ENCODE results near the gene COX8C.
"Not testable (repeated sequence)": the region's sequence is repeated elsewhere in the genome, so short reads cannot be mapped to it uniquely, and the experiment has no call there.

The COX8C gene

DNA sequence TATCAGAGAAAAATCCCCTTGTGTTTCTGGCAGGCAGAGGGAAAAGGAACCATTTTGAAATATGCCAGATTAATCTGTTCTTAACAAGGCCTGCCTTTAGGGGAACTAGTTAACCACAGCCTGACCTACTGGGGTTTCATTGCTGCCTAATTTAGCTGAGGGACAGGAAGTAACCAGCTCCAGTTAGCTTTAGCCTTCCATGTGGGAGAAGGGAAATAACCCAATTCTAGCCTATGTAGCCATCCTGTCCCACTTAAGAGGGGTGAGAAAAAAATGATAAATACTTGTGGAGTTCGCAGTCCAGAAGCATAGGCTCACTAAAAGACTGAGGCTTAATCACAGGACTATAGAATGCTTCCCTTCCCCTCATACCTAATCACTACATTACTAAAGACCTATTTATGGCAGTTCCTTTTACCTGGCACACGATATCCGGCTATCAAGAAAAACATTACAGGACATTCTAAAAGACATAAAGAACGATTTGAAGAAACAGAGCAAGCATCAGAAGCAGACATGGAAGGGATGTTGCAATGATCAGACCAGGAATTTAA lies 22.8 kb downstream of the COX8C start:
- no peak for DNase-seq (ENCODE audit: low spot score)

DNA sequence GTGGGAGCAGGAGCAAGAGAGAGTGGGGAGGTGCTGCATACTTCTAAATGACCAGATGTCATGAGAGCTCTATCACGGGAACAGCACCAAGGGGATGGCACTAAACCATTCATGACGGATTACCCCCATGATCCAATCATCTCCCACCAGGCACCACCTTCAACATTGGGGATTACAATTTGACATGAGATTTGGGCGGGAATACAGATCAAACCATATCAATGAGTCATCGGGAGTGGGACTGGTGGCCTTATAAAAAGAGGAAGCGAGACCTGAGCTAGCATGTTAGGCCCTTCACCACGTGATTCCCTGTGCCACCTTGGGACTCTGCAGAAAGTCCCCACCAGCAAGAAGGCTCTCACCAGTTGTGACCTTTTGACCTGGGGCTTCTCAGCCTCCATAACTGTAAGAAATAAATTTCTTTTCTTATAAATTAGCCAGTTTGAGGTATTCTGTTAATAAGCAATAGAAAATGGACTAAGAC lies 28.7 kb downstream of the COX8C start:
- no peak for DNase-seq (ENCODE audit: low spot score)

DNA sequence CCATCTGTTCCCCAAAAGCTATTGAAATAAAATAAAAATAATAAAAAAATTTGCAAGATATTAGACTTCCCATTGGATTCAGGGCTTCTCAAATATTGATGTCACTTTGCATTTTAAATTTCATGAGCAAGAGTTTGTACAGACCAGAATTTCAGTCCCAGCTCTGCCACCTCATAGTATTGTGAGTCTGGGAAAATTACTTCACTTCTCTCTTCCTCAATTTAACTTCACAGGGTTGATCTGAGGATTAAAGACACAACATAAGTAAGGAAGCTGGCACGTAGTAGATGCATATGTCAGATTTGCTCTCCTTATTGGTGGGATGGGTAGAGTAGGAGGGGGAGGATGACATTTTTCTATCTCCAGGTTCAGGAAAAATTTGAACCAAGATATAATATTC lies 32.8 kb downstream of the COX8C start:
- DNase-seq (ENCODE audit: low spot score) = no peak

DNA sequence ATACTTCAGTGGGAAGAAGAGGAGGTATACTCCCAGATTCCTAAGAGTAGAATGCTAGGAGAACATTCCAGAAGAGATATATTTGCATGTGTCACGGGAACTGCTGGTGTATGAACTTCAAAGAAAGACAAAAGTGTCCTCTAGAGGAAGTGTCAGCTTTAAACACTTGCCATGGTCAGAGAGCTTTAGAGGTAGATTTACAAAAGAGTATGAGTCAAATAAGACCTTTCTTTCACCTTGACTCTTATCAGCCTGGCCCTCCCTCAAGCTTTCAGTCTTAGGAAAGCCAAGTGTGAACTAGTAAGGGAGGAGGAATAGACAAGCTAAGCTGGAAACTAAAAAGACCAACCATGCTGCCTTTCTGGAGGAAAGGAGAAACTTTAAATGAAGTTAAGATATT lies 34.7 kb downstream of the COX8C start:
- no peak for DNase-seq (ENCODE audit: low spot score)

DNA sequence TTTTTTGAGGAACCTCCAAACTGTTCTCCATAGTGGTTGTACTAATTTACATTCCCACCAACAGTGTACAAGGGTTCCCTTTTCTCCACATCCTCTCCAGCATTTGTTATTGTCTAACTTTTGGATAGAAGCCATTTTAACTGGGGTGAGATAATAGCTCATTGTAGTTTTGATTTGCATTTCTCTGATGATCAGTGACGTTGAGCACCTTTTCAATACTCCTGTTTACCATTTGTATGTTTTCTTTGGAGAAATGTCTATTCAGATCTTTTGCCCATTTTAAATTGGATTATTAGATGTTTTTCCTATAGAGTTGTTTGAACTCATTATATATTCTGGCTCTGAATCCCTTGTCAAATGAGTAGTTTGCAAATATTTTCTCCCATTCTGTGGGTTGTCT lies 37.3 kb downstream of the COX8C start:
- not testable (repeated sequence) for DNase-seq (ENCODE audit: low spot score)

DNA sequence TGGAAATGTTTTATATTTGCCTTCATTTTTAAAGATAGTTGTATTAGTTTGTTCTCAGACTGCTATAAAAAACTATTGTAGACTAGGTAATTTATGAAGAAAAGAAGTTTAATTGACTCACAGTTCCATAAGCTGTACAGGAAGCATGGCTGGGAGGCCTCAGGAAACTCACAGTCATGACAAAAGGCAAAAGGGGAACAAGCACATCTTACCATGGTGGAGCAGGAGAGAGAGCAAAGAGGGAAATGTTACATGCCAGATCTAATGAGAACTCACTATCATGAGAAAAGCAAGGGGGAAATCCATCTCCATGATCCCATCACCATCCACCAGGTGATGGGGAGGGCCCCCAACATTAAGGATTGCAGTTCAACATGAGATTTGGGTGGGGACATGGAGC lies 48.2 kb downstream of the COX8C start:
- DNase-seq (ENCODE audit: low spot score) = no peak

DNA sequence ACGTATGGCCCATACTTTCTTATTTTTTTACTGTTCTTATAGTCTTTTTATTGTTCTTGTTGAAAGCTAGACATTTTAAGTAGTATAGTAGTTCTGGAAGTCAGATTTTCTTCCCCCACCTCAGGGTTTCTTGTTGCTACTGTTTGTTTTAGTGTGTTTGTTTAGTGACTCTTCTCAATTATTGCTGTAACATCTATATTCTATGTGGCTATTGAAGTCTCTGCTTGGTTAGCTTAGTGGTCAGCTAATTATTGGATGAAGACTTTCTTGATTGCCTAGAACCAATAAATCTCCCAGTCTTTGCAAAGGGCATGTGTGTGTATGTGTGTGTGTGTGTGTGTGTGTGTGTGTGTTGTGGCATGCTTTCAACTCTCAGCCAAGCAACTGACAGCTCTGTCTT lies 49.5 kb downstream of the COX8C start:
- no peak for DNase-seq (ENCODE audit: low spot score)

Measured in CD4-positive, alpha-beta T cell treated with Interleukin-15 for 4 hours (primary cell).